Lower leg skin (tissue), 4 donors: ENCODE measurements around the gene ABL2. TPM values are rescaled to one million over a fixed set of nuclear protein-coding genes. Genes with fewer than 3 reads are reported as not detected.

ENCODE experiments used
- DNase-seq, 2 donors: peaks; one replicate each; pipeline ENCODE4 v3.0.0-alpha.2; 2019; ENCODE audit warnings: low spot score in 2 of 2
- H3K4me3 ChIP-seq: fragments of 200-600 bp; sonication (generic); 2 replicates; pipeline ENCODE4 v1.5.1; 2017; ENCODE audit warnings: mild to moderate bottlenecking, low read depth; ENCODE audit not compliant: poor library complexity, severe bottlenecking
- POLR2A ChIP-seq, 2 donors: fragments of 450-650 bp; IDR thresholded peaks; one replicate each; pipeline ENCODE4 v1.6.1; 2016 to 2017; ENCODE audit warnings: antibody characterized with exemption in 2 of 2, mild to moderate bottlenecking in 1 of 2, moderate library complexity in 1 of 2
- WGBS, 2 donors: methylation state at CpG; one replicate each; pipeline ENCODE4 v1.1.5; 2018; 5-methylcytosine and 5-hydroxymethylcytosine counted together
- intact Hi-C: fragments of 100-400 bp; cut with DNase I; formaldehyde crosslinking; loops from one replicate; pipeline ENCODE4 v1.15.0; 2023; ENCODE audit warnings: low total_unique reads
- total RNA-seq, 4 donors: library from RNA; depleted of rRNA; stranded (reverse); fragments of >200 nt; gene quantifications; one replicate each; pipeline ENCODE4 v1.1.0, GENCODE V29; 2016
- TF ChIP-seq, protein P1 (sequence below), 3 donors: fragments of 450-650 bp; IDR thresholded peaks; one replicate each; pipeline ENCODE4 v1.5.1; 2016; ENCODE audit warnings: antibody characterized with exemption in 3 of 3, mild to moderate bottlenecking in 3 of 3, moderate library complexity in 2 of 3

The ABL2 gene
- total RNA-seq, 4 donors from 2014 or later: 8.6 to 13.6 (median 11.5) TPM

GRCh38 chr1:179164494-179164893 is 65.0 kb downstream of the ABL2 start:
- no peak overlapping the region for H3K4me3 ChIP-seq
- intact Hi-C loops: no loop called here
- DNase-seq: no peak
- 100% methylated on average over 1 of the region's 1 CpG for WGBS, 2 donors
- no peak for TF ChIP-seq POLR2A (IDR thresholded peaks at IDR 0.05)
- TF ChIP-seq, protein P1, sequence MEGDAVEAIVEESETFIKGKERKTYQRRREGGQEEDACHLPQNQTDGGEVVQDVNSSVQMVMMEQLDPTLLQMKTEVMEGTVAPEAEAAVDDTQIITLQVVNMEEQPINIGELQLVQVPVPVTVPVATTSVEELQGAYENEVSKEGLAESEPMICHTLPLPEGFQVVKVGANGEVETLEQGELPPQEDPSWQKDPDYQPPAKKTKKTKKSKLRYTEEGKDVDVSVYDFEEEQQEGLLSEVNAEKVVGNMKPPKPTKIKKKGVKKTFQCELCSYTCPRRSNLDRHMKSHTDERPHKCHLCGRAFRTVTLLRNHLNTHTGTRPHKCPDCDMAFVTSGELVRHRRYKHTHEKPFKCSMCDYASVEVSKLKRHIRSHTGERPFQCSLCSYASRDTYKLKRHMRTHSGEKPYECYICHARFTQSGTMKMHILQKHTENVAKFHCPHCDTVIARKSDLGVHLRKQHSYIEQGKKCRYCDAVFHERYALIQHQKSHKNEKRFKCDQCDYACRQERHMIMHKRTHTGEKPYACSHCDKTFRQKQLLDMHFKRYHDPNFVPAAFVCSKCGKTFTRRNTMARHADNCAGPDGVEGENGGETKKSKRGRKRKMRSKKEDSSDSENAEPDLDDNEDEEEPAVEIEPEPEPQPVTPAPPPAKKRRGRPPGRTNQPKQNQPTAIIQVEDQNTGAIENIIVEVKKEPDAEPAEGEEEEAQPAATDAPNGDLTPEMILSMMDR (IDR thresholded peaks at IDR 0.05): no peak

DNA sequence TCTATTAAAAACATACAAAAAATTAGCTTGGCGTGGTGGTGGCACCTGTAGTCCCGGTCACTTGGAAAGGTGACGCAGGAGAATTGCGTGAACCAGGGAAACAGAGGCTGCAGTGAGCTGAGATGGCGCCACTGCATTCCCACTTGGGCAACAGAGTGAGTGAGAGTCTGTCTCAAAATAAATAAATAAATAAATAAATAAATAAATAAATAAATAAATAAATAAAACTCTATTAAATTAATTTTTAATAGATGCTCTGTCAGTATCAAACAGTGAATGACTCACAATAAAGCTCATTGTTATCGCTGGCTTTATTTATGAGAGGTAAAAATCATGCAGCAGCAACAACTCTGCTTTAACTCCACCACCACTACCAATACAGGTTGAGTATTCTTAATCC is 72.8 kb downstream of the ABL2 start:
- no peak for TF ChIP-seq POLR2A (IDR thresholded peaks at IDR 0.05)
- TF ChIP-seq, protein P1 (IDR thresholded peaks at IDR 0.05): no peak
- WGBS, 2 donors: 94 to 95% methylated on average over 6 of the region's 6 CpGs

DNA sequence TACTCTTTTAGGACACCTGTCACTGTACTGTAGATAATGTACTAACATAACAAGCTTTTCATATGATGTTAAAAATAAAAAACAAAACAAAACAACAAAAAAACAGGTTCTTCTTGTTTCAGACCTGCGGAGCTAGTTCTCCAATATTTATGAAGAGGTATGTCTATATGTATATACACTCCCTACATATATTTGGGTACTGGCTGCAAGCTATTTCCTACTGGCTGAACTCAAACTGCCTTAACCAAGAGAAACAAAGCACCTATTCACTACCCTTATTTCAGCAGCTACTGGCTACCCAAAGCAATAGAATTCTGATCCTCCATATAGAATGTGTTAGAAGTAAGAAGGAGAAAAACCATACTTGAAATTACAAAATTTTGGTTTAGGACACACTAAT is 73.5 kb downstream of the ABL2 start:
- H3K4me3 ChIP-seq: no peak overlapping the region
- no peak for DNase-seq
- intact Hi-C loops: no loop called here
- no peak for TF ChIP-seq POLR2A (IDR thresholded peaks at IDR 0.05)
- TF ChIP-seq, protein P1 (IDR thresholded peaks at IDR 0.05): no peak
- WGBS, 2 donors: 59 to 68% methylated on average over 1 of the region's 1 CpG

More for the DNA sequence above, 72.8 kb downstream of the ABL2 start:
- no peak overlapping the region for H3K4me3 ChIP-seq
- DNase-seq: no peak
- intact Hi-C loops: no loop called here

GRCh38 chr1:179155615-179156014 is 73.9 kb downstream of the ABL2 start:
- no peak overlapping the region for H3K4me3 ChIP-seq
- TF ChIP-seq POLR2A (IDR thresholded peaks at IDR 0.05): no peak
- TF ChIP-seq, protein P1 (IDR thresholded peaks at IDR 0.05): no peak
- intact Hi-C loops: no loop called here
- no peak for DNase-seq
- 75 to 85% methylated on average over 3 of the region's 3 CpGs for WGBS, 2 donors

- 86 to 94% methylated on average over 4 of the region's 4 CpGs for WGBS, 2 donors
- DNase-seq: no peak
- intact Hi-C loops: no loop called here
- no peak overlapping the region for H3K4me3 ChIP-seq
- TF ChIP-seq POLR2A (IDR thresholded peaks at IDR 0.05): no peak
- TF ChIP-seq, protein P1 (IDR thresholded peaks at IDR 0.05): no peak
These were observed 75.0 kb downstream of the ABL2 start for GRCh38 chr1:179154437-179154836.

- no peak overlapping the region for H3K4me3 ChIP-seq
- WGBS, 2 donors: 59 to 69% methylated on average over 6 of the region's 6 CpGs
- intact Hi-C loops: no loop called here
- no peak for DNase-seq
- TF ChIP-seq, protein P1 (IDR thresholded peaks at IDR 0.05): no peak
- no peak for TF ChIP-seq POLR2A (IDR thresholded peaks at IDR 0.05)
These were observed 76.3 kb downstream of the ABL2 start for GRCh38 chr1:179153217-179153616.
